NCI-H1930 (cell line): Measurements from ENCODE around the gene ARHGAP15.

Experiments used
- DNase-seq, 2 experiments: peaks; one replicate each; lab custom pipeline; 2025; lab: John Stamatoyannopoulos, UW

ARHGAP15 gene

GRCh38 chr2:143584936-143585335 is 455.7 kb downstream of the ARHGAP15 start:
- DNase-seq: no peak

- DNase-seq: no peak
Observed at GRCh38 chr2:143586119-143586518, 456.9 kb downstream of the ARHGAP15 start.

GRCh38 chr2:143588746-143589145 is 459.5 kb downstream of the ARHGAP15 start:
- no peak for DNase-seq

GRCh38 chr2:143594161-143594560 is 464.9 kb downstream of the ARHGAP15 start:
- no peak for DNase-seq

- DNase-seq: no peak
Observed at GRCh38 chr2:143594745-143595144, 465.5 kb downstream of the ARHGAP15 start.

GRCh38 chr2:143600116-143600515 is 470.9 kb downstream of the ARHGAP15 start:
- DNase-seq: no peak

GRCh38 chr2:143601828-143602227 is 472.6 kb downstream of the ARHGAP15 start:
- DNase-seq: no peak

GRCh38 chr2:143603035-143603655 is 473.9 kb downstream of the ARHGAP15 start:
- DNase-seq: peak in 1 of 2 experiments; percentile 14

GRCh38 chr2:143603846-143604565 is 474.8 kb downstream of the ARHGAP15 start:
- no peak for DNase-seq

GRCh38 chr2:143604566-143604959 is 475.3 kb downstream of the ARHGAP15 start:
- no peak for DNase-seq

- no peak for DNase-seq
Observed at GRCh38 chr2:143607231-143608062, 478.2 kb downstream of the ARHGAP15 start.

GRCh38 chr2:143608063-143608423 is 478.8 kb downstream of the ARHGAP15 start:
- DNase-seq: no peak

- DNase-seq: no peak
Observed at GRCh38 chr2:143608758-143609157, 479.5 kb downstream of the ARHGAP15 start.

- DNase-seq: no peak
Observed at GRCh38 chr2:143611336-143611735, 482.1 kb downstream of the ARHGAP15 start.

GRCh38 chr2:143615562-143615961 is 486.3 kb downstream of the ARHGAP15 start:
- no peak for DNase-seq

- no peak for DNase-seq
Observed at GRCh38 chr2:143616452-143616851, 487.2 kb downstream of the ARHGAP15 start.

- no peak for DNase-seq
Observed at GRCh38 chr2:143617803-143618415, 488.7 kb downstream of the ARHGAP15 start.

- DNase-seq: peak in 1 of 2 experiments; percentile 18
Observed at GRCh38 chr2:143622106-143622505, 492.9 kb downstream of the ARHGAP15 start.

GRCh38 chr2:143623231-143623908 is 494.2 kb downstream of the ARHGAP15 start:
- DNase-seq: no peak

- no peak for DNase-seq
Observed at GRCh38 chr2:143623909-143624260, 494.7 kb downstream of the ARHGAP15 start.

- no peak for DNase-seq
Observed at GRCh38 chr2:143629340-143629739, 500.1 kb downstream of the ARHGAP15 start.
